ENCODE measurements around the gene ZNF560.

The ZNF560 gene

DNA sequence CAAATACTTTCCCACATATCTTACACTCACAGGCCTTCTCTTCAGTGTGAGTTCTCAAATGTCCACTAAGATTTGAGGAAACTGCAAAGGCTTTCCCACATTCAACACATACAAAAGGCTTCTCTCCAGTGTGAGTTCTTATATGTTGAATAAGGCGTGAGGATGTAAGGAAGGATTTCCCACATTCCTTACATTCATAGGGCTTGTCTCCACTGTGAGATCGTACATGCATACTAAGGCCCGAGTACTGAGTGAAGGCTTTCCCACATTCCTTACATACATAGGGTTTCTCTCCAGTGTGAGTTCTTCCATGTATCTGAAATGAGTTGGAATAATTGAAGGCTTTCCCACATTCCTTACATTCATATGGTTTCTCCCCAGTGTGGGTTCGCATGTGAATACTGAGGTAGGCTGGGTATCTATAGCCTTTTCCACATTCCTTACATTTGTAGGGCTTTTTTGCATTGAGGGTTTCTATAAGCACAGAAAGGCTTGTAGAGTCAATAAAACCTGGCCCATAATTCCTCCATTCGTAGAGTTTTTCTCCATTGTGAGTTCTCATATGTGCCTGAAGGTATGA, 30.4 kb upstream of the ZNF560 start:
- TF ChIP-seq, protein P1, sequence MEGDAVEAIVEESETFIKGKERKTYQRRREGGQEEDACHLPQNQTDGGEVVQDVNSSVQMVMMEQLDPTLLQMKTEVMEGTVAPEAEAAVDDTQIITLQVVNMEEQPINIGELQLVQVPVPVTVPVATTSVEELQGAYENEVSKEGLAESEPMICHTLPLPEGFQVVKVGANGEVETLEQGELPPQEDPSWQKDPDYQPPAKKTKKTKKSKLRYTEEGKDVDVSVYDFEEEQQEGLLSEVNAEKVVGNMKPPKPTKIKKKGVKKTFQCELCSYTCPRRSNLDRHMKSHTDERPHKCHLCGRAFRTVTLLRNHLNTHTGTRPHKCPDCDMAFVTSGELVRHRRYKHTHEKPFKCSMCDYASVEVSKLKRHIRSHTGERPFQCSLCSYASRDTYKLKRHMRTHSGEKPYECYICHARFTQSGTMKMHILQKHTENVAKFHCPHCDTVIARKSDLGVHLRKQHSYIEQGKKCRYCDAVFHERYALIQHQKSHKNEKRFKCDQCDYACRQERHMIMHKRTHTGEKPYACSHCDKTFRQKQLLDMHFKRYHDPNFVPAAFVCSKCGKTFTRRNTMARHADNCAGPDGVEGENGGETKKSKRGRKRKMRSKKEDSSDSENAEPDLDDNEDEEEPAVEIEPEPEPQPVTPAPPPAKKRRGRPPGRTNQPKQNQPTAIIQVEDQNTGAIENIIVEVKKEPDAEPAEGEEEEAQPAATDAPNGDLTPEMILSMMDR (IDR thresholded peaks at IDR 0.05; ENCODE audit: insufficient read depth, missing control alignments): no peak
- DNase-seq (ENCODE audit: insufficient read length, low spot score) (no peak), FAIRE-seq (no peak)

DNA sequence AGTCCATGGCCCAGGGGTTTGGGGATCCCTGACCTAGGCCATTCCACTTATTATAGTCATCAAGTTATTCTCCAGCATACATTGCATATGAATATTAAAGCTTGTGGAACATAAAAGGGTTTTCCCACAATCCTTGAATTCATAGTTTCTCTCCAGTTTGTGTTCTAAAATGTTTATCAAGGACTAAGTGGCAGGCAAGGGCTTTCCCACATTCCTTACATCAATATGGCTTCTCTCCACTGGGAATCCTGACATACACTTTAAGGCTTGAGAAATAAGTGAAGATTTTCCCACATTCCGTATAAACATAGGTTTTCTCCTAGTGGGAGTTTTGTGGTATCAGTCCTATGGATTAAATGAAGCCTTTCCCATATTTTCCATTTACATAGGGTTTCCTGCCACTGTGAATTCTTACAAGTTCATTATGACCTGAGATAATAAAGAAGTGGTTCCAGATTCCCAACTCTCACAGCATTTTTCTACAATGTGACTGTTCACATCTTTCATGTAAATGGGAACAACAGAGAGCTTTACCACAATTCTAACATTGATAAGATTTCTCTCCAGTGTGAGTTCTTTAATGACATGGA, 25.6 kb upstream of the ZNF560 start:
- DNase-seq (ENCODE audit: insufficient read length, low spot score): no peak
- no peak for FAIRE-seq
- TF ChIP-seq, protein P1 (IDR thresholded peaks at IDR 0.05; ENCODE audit: insufficient read depth, missing control alignments): no peak

DNA sequence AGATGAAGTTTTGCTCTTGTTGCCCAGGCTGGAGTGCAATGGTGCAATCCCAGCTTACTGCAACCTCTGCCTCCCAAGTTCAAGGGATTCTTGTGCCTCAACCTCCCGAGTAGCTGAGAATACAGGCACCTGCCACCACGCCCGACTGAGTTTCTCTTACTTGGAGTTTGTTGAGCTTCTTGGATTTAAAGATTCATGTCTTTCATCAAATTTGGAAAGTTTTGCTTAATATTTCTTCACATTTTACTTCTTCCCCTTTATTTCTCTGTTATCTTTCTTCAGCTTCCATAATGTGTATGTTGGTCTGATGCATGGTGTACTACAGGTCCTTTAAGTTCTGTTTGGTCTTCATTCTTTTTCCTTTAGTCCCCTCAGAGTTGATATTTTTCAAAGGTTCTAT, 8.9 kb upstream of the ZNF560 start:
- no peak for DNase-seq (ENCODE audit: insufficient read length, low spot score)
- no peak for FAIRE-seq
- TF ChIP-seq, protein P1 (IDR thresholded peaks at IDR 0.05; ENCODE audit: insufficient read depth, missing control alignments): no peak

DNA sequence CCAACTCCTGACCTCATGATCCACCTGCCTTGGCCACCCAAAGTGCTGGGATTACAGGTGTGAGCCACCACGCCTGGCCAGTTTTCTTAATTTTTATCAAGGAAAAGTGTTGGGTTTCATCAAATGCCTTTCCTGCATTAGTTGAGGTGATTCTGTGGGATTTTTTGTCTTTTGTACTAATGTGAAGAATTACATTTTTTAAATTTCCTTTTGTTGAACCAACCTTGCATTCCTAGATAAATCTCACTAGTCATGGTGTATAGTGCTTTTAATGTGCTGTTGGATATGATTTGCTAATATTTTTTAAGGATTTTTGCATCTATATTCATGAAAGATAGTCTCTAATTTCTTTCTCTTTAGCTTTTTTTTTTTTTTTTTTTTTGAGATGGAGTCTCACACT, 2.4 kb upstream of the ZNF560 start:
- DNase-seq (ENCODE audit: insufficient read length, low spot score) (no peak), FAIRE-seq (no peak)
- TF ChIP-seq, protein P1 (IDR thresholded peaks at IDR 0.05; ENCODE audit: insufficient read depth, missing control alignments): no peak

DNA sequence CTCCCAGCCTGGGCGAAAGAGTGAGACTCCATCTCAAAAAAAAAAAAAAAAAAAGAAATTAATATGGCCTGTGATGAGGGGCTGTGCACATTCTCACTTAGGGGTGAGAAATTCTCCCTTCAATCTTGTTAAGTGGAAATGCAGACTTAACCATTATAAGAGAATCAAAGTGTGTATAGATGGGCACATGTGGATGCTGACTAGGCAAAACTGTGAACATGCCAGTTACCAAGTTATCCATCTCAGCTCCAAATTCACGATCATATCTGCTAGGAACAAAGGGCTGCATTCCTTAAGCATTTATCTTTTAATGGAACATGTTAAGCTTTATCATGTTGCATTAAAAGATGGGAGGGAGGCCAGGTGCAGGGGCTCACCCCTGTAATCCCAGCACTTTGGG, 4.3 kb downstream of the ZNF560 start:
- TF ChIP-seq, protein P1 (IDR thresholded peaks at IDR 0.05; ENCODE audit: insufficient read depth, missing control alignments): no peak
- FAIRE-seq: no peak
- DNase-seq (ENCODE audit: insufficient read length, low spot score): no peak

DNA sequence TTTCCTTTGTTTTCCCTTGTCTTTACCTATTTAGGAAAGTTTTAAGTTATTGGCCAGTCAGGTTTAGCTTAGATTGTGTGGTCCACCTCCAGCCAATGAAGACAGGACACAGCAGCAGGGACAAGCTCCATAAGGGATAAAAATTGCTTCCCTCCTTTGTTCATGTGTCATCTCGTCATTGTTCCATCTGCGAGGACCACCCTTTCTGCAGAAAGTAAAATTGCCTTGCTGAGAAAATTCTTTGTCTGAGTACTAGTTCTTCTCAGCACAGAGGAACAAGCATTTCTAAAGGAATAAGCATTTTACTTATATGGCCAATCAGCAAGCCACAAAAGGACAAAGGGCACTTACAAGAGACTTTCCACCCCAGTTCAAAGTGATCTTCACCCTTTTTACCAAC, 11.4 kb downstream of the ZNF560 start:
- TF ChIP-seq, protein P1 (IDR thresholded peaks at IDR 0.05; ENCODE audit: insufficient read depth, missing control alignments): no peak

DNA sequence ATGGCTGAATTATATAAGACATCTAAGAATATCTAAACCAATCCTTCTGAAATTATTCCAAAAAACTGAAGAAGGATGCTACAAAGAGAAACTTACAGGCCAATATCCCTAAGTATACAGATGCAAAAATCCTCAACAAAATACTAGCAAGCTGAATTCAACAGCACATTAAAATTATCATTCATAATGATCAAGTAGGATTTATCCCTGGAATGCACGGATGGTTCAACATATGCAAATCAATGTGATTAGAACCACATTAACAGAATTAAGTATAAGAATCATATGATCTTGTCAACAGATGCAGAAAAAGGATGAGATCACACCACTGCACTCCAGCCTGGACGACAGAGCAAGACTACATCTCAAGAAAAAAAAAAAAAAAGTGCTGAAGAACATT, 13.3 kb downstream of the ZNF560 start:
- TF ChIP-seq, protein P1 (IDR thresholded peaks at IDR 0.05; ENCODE audit: insufficient read depth, missing control alignments): no peak
- DNase-seq (ENCODE audit: insufficient read length, low spot score) (no peak), FAIRE-seq (no peak)

More for the DNA sequence above, 11.4 kb downstream of the ZNF560 start:
- no peak for DNase-seq (ENCODE audit: insufficient read length, low spot score)
- no peak for FAIRE-seq
